D721Med (cell line): Measurements from ENCODE around the gene PLD1.

Experiments
- DNase-seq: peaks from one replicate; pipeline ENCODE4 v3.0.0; 2011; ENCODE audit warnings: low spot score; ENCODE audit not compliant: insufficient read length
- FAIRE-seq: peaks from 2 replicates; lab custom pipeline; 2011; peaks lifted over from hg19 to GRCh38; lab: Jason Lieb, UNC
- CTCF ChIP-seq: IDR thresholded peaks from 2 replicates; pipeline ENCODE4 v1.5.1; 2012; ENCODE audit warnings: mild to moderate bottlenecking, control low read depth; ENCODE audit not compliant: insufficient read depth; ENCODE audit errors: missing control alignments

Gene PLD1

GRCh38 chr3:171745577-171746319 lies 64.5 kb downstream of the PLD1 start:
- no peak for FAIRE-seq
- no peak for DNase-seq
- no peak for TF ChIP-seq CTCF

- DNase-seq (no peak), FAIRE-seq (no peak)
- no peak for TF ChIP-seq CTCF
These were observed 66.0 kb downstream of the PLD1 start for GRCh38 chr3:171744158-171744741.

- DNase-seq (no peak), FAIRE-seq (no peak)
- TF ChIP-seq CTCF: no peak
These were observed 66.7 kb downstream of the PLD1 start for GRCh38 chr3:171743327-171744157.

- FAIRE-seq (no peak), DNase-seq (no peak)
- TF ChIP-seq CTCF: no peak
These were observed 68.9 kb downstream of the PLD1 start for GRCh38 chr3:171741377-171741776.

GRCh38 chr3:171736556-171736955 lies 73.7 kb downstream of the PLD1 start:
- DNase-seq (no peak), FAIRE-seq (no peak)
- TF ChIP-seq CTCF: no peak

GRCh38 chr3:171733561-171733960 lies 76.7 kb downstream of the PLD1 start:
- no peak for TF ChIP-seq CTCF
- no peak for FAIRE-seq
- DNase-seq: no peak
